PC-3 (cell line): ENCODE measurements around the gene E2F1.

Experiments
- EZH2phosphoT487 ChIP-seq: fragments of 300-600 bp; sonication (generic); IDR thresholded peaks from 2 replicates; pipeline ENCODE4 v1.6.1; 2018; ENCODE audit warnings: mild to moderate bottlenecking, antibody characterized with exemption, low read length, borderline replicate concordance
- TF ChIP-seq, protein P1 (sequence below): fragments of 300-600 bp; sonication (generic); conservative IDR thresholded peaks from 2 replicates; pipeline ENCODE4 v1.5.1; 2017; ENCODE audit warnings: antibody characterized with exemption, low read depth, mild to moderate bottlenecking, low read length

DNA sequence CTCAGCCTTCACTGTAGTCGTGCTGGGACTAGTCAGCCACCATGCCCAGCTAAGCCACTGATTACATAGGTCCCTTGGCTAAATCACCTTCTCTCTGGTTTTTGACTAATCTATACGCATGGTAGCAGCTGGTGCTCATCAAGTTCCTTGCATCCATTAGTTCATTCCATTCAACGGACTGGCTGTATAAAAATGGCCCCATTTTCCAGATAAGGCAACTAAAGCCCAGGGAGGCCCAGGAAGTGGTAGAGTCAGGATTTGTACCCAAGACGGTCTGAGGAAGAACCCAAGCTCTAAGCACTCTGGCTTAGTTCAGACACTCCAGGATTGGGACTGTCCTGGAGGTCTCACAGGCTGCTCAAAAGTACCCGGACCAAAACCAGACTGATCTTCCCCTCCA lies 4.9 kb downstream of the E2F1 start:
- TF ChIP-seq, protein P1, sequence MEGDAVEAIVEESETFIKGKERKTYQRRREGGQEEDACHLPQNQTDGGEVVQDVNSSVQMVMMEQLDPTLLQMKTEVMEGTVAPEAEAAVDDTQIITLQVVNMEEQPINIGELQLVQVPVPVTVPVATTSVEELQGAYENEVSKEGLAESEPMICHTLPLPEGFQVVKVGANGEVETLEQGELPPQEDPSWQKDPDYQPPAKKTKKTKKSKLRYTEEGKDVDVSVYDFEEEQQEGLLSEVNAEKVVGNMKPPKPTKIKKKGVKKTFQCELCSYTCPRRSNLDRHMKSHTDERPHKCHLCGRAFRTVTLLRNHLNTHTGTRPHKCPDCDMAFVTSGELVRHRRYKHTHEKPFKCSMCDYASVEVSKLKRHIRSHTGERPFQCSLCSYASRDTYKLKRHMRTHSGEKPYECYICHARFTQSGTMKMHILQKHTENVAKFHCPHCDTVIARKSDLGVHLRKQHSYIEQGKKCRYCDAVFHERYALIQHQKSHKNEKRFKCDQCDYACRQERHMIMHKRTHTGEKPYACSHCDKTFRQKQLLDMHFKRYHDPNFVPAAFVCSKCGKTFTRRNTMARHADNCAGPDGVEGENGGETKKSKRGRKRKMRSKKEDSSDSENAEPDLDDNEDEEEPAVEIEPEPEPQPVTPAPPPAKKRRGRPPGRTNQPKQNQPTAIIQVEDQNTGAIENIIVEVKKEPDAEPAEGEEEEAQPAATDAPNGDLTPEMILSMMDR, result no peak
- TF ChIP-seq EZH2phosphoT487, result no peak
